Esophagus squamous epithelium (tissue), 4 donors: ENCODE measurements around the gene TRAK1.

Experiments used
- CTCF ChIP-seq, 6 experiments: fragments of 450-650 bp in 4 of 6; fragments of 200-600 bp in 2 of 6; sonication (generic) in 2 of 6; IDR thresholded peaks; one replicate each; pipeline ENCODE4 v1.5.1; 2016 to 2019; ENCODE audit warnings: antibody characterized with exemption in 6 of 6, mild to moderate bottlenecking in 4 of 6, moderate library complexity in 4 of 6
- POLR2A ChIP-seq, 4 donors: fragments of 450-650 bp; IDR thresholded peaks; one replicate each; pipeline ENCODE4 v1.6.1; 2017; ENCODE audit warnings: antibody characterized with exemption in 4 of 4, mild to moderate bottlenecking in 4 of 4, moderate library complexity in 3 of 4

- TF ChIP-seq CTCF (IDR thresholded peaks at IDR 0.05) = no peak
- no peak for TF ChIP-seq POLR2A (IDR thresholded peaks at IDR 0.05)
Measured at GRCh38 chr3:42161050-42161935, 70.1 kb downstream of the TRAK1 start.
